GM23338 (cell line): Measurements from ENCODE around the gene SLA2. TPM values are rescaled to one million over a fixed set of nuclear protein-coding genes. Genes with fewer than 3 reads are reported as not detected.

ENCODE experiments used
- ATAC-seq: fragments of 200-7000 bp; cut with Tn5 transposase; 3 replicates; pipeline ENCODE4 v1.9.1; 2020
- DNase-seq: peaks from one replicate; pipeline ENCODE4 v3.0.0-alpha.2; 2015; ENCODE audit warnings: low spot score
- H2AFZ ChIP-seq: fragments of 200-600 bp; sonication (generic); 2 replicates; pipeline ENCODE4 v1.8.0; 2016; ENCODE audit warnings: antibody characterized with exemption, mild to moderate bottlenecking, moderate library complexity
- H3F3A ChIP-seq: fragments of 200-600 bp; sonication (generic); replicated peaks from 2 replicates; pipeline ENCODE4 v1.8.0; 2017; ENCODE audit warnings: antibody characterized with exemption, mixed run types, low read depth
- H3K27ac ChIP-seq: fragments of 200-600 bp; sonication (generic); 2 replicates; pipeline ENCODE4 v1.6.1; 2016; ENCODE audit warnings: low read depth
- H3K27me3 ChIP-seq: fragments of 200-600 bp; sonication (generic); 2 replicates; pipeline ENCODE4 v1.8.0; 2016; ENCODE audit warnings: mild to moderate bottlenecking, mixed run types, moderate library complexity; ENCODE audit not compliant: insufficient read depth
- H3K36me3 ChIP-seq: fragments of 200-600 bp; sonication (generic); 2 replicates; pipeline ENCODE4 v1.8.0; 2016; ENCODE audit warnings: mild to moderate bottlenecking; ENCODE audit not compliant: insufficient read depth
- H3K4me1 ChIP-seq: fragments of 200-600 bp; sonication (generic); 2 replicates; pipeline ENCODE4 v1.8.0; 2016; ENCODE audit warnings: mild to moderate bottlenecking, moderate library complexity; ENCODE audit not compliant: insufficient read depth
- H3K4me2 ChIP-seq: fragments of 200-600 bp; sonication (generic); 2 replicates; pipeline ENCODE4 v1.7.1; 2017; ENCODE audit warnings: mixed run types
- H3K4me3 ChIP-seq: fragments of 200-600 bp; sonication (generic); 2 replicates; pipeline ENCODE4 v1.6.1; 2016; ENCODE audit warnings: mixed run types
- H3K79me2 ChIP-seq: fragments of 200-600 bp; sonication (generic); replicated peaks from 2 replicates; pipeline ENCODE4 v1.8.0; 2017; ENCODE audit warnings: mild to moderate bottlenecking; ENCODE audit not compliant: insufficient read depth
- H3K9me2 ChIP-seq: fragments of 200-600 bp; sonication (generic); 2 replicates; pipeline ENCODE4 v1.8.0; 2017; ENCODE audit not compliant: insufficient read depth
- H4K20me1 ChIP-seq: fragments of 200-600 bp; sonication (generic); replicated peaks from 2 replicates; pipeline ENCODE4 v1.8.0; 2017; ENCODE audit warnings: mild to moderate bottlenecking; ENCODE audit not compliant: insufficient read depth
- H3K27ac Mint-ChIP-seq: 2 replicates; pipeline ENCODE4 v1.8.0; 2020; ENCODE audit warnings: inconsistent platforms, mild to moderate bottlenecking, moderate library complexity, mixed read lengths
- H3K27me3 Mint-ChIP-seq: 3 replicates; pipeline ENCODE4 v1.8.0; 2022; ENCODE audit warnings: low read depth, mild to moderate bottlenecking, moderate library complexity, mixed read lengths, inconsistent platforms; ENCODE audit not compliant: insufficient read depth, poor library complexity
- H3K36me3 Mint-ChIP-seq: 3 replicates; pipeline ENCODE4 v1.8.0; 2021; ENCODE audit warnings: low read depth, mild to moderate bottlenecking, inconsistent platforms, moderate library complexity, mixed read lengths
- H3K4me1 Mint-ChIP-seq: 3 replicates; pipeline ENCODE4 v1.8.0; 2020; ENCODE audit warnings: mild to moderate bottlenecking, inconsistent platforms, mixed read lengths
- H3K4me3 Mint-ChIP-seq: 3 replicates; pipeline ENCODE4 v1.8.0; 2021; ENCODE audit warnings: moderate library complexity, mild to moderate bottlenecking, inconsistent platforms, mixed read lengths
- H3K9me3 Mint-ChIP-seq: 3 replicates; pipeline ENCODE4 v1.8.0; 2020; ENCODE audit warnings: moderate library complexity, mild to moderate bottlenecking, inconsistent platforms, mixed read lengths
- CREB1 ChIP-seq: fragments of 250-450 bp; sonication (Bioruptor Pico); IDR thresholded peaks from 2 replicates; pipeline ENCODE4 v1.5.0; 2020; ENCODE audit warnings: low read depth, mild to moderate bottlenecking, moderate library complexity
- CTCF ChIP-seq, 2 experiments: fragments of 200-600 bp in 1 of 2; sonication (generic) in 1 of 2; conservative IDR thresholded peaks; 2 replicates each; pipeline versions ENCODE4 v1.5.1 to v1.6.1; 2016 to 2017; ENCODE audit warnings: antibody characterized with exemption in 2 of 2, low read depth in 2 of 2, mild to moderate bottlenecking in 2 of 2, moderate library complexity in 1 of 2
- ETS1 ChIP-seq: IDR thresholded peaks from 2 replicates; pipeline ENCODE4 v1.6.1; 2016; ENCODE audit warnings: antibody characterized with exemption
- EZH2 ChIP-seq: fragments of 200-600 bp; sonication (generic); IDR thresholded peaks from one replicate; pipeline ENCODE4 v1.8.0; 2017; ENCODE audit warnings: antibody characterized with exemption, mild to moderate bottlenecking, low read depth; ENCODE audit not compliant: unreplicated experiment
- JUNB ChIP-seq: IDR thresholded peaks from one replicate; pipeline ENCODE4 v1.6.1; 2016; ENCODE audit warnings: antibody characterized with exemption; ENCODE audit not compliant: unreplicated experiment
- REST ChIP-seq: IDR thresholded peaks from one replicate; pipeline ENCODE4 v1.6.1; 2018; ENCODE audit warnings: antibody characterized with exemption; ENCODE audit not compliant: unreplicated experiment
- STAT1 ChIP-seq: IDR thresholded peaks from one replicate; pipeline ENCODE4 v1.6.1; 2016; ENCODE audit warnings: antibody characterized with exemption; ENCODE audit not compliant: unreplicated experiment
- ZNF331 ChIP-seq: fragments of 250-450 bp; sonication (Bioruptor Pico); IDR thresholded peaks from 2 replicates; pipeline ENCODE4 v1.5.0; 2020; ENCODE audit warnings: low read depth, mild to moderate bottlenecking, moderate library complexity
- ZNF462 ChIP-seq: fragments of 250-450 bp; sonication (Bioruptor Pico); IDR thresholded peaks from 2 replicates; pipeline ENCODE4 v1.5.0; 2020; ENCODE audit warnings: mild to moderate bottlenecking, moderate library complexity
- polyA plus RNA-seq: library from polyadenylated mRNA; unstranded; fragments of >200 nt; fragmentation: Nextera tagmentation; extraction: Ambion mirVana; gene quantifications from 2 replicates; pipeline ENCODE4 v1.2.1, GENCODE V29; 2016
- total RNA-seq: library from RNA; depleted of rRNA; stranded (reverse); fragments of >200 nt; shearing (Covaris generic); gene quantifications from 2 replicates; pipeline ENCODE4 v1.2.3, GENCODE V29; 2014

The SLA2 gene
- total and polyA plus RNA-seq, 2 experiments from 2014 or later: 0.18 TPM; not detected in 1

- Histone ChIP-seq H3K9me2 (no peaks in the 10 kb centered on the region), H2AFZ (no peak overlapping the region), H3K36me3 (no peaks in the 10 kb centered on the region), H4K20me1 (peaks cover 6% of the 10 kb centered on the region; the same call in 1 of the 2 replicates), H3K4me1 (no peaks in the 10 kb centered on the region), H3K27ac (no peak overlapping the region), H3K4me3 (no peak overlapping the region), H3K27me3 (no peaks in the 10 kb centered on the region), H3F3A (no peaks in the 10 kb centered on the region), H3K4me2 (no peak overlapping the region), H3K79me2 (no peaks in the 10 kb centered on the region)
- H3K4me3 Mint-ChIP-seq: no peak overlapping the region
- DNase-seq (no peak), ATAC-seq (no peak)
- no peaks in the 10 kb centered on the region for H3K4me1 Mint-ChIP-seq
- peaks cover 5% of the 10 kb centered on the region; the same call in 2 of the 3 replicates for H3K36me3 Mint-ChIP-seq
- no peak overlapping the region for H3K27ac Mint-ChIP-seq
- peaks cover 1% of the 10 kb centered on the region for H3K27me3 Mint-ChIP-seq
- no peak for TF ChIP-seq EZH2
- no peak for TF ChIP-seq JUNB
- no peak for TF ChIP-seq REST
- no peak for TF ChIP-seq ZNF331 (CRISPR knock-in tag)
- TF ChIP-seq CREB1: no peak
- H3K9me3 Mint-ChIP-seq: no peaks in the 10 kb centered on the region
Measured at GRCh38 chr20:36686504-36686903, 40.5 kb upstream of the SLA2 start.

GRCh38 chr20:36684747-36685146 is 38.8 kb upstream of the SLA2 start:
- no peak for ATAC-seq
- Mint-ChIP-seq H3K27ac (no peak overlapping the region), H3K27me3 (peaks cover 1% of the 10 kb centered on the region), H3K9me3 (no peaks in the 10 kb centered on the region), H3K4me3 (no peak overlapping the region), H3K36me3 (peaks cover 14% of the 10 kb centered on the region; the same call in 2 of the 3 replicates), H3K4me1 (no peaks in the 10 kb centered on the region)
- H3K79me2 ChIP-seq: no peaks in the 10 kb centered on the region
- H4K20me1 ChIP-seq: peaks cover 6% of the 10 kb centered on the region; the same call in 1 of the 2 replicates
- no peak overlapping the region for H3K4me2 ChIP-seq
- DNase-seq: no peak
- H3K36me3 ChIP-seq: no peaks in the 10 kb centered on the region
- H3K27me3 ChIP-seq: no peaks in the 10 kb centered on the region
- H3K4me3 ChIP-seq: no peak overlapping the region
- H3K27ac ChIP-seq: no peak overlapping the region
- no peaks in the 10 kb centered on the region for H3K9me2 ChIP-seq
- H2AFZ ChIP-seq: no peak overlapping the region
- H3K4me1 ChIP-seq: no peaks in the 10 kb centered on the region
- H3F3A ChIP-seq: no peaks in the 10 kb centered on the region
- no peak for TF ChIP-seq CTCF (conservative IDR thresholded peaks at IDR 0.05; ENCODE audit: low read depth in 2 of 2)
- no peak for TF ChIP-seq ZNF331 (CRISPR knock-in tag)
- no peak for TF ChIP-seq ZNF462 (CRISPR knock-in tag)
- no peak for TF ChIP-seq EZH2
- no peak for TF ChIP-seq ETS1
- no peak for TF ChIP-seq JUNB
- no peak for TF ChIP-seq CREB1
- no peak for TF ChIP-seq STAT1
